Measurements from ENCODE around the gene DHX40.
"Not testable (repeated sequence)": the region's sequence is repeated elsewhere in the genome, so short reads cannot be mapped to it uniquely, and the experiment has no call there.

The DHX40 gene

GRCh38 chr17:59561042-59561441, 4.4 kb upstream of the DHX40 start:
- no peak for DNase-seq

DNA sequence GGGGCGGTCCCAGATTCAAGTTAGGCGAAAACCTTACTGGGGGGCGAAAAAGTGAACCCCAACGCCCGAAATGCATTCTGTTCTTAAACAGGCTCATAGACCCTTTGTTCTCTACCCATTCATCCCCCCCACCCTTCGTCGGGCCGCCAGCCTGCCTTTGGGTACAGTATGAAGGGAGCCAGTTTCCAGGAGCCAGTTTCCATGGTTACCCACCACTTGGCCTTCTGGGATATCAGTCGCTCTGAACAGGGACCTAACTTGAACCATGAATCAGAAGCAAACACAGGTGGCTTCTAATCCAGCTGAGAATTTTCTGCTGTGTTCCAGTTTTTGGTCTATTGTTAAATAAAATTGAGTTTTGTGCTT, 532 bp downstream of the DHX40 start:
- peak; percentile 43 for DNase-seq

GRCh38 chr17:59569151-59569550, 3.7 kb downstream of the DHX40 start:
- DNase-seq: not testable (repeated sequence)

GRCh38 chr17:59572301-59572924, 7.0 kb downstream of the DHX40 start:
- no peak for DNase-seq

GRCh38 chr17:59584168-59584567, 18.8 kb downstream of the DHX40 start:
- not testable (repeated sequence) for DNase-seq

- DNase-seq: no peak
These were observed 34.8 kb downstream of the DHX40 start for GRCh38 chr17:59600169-59600568.

DNA sequence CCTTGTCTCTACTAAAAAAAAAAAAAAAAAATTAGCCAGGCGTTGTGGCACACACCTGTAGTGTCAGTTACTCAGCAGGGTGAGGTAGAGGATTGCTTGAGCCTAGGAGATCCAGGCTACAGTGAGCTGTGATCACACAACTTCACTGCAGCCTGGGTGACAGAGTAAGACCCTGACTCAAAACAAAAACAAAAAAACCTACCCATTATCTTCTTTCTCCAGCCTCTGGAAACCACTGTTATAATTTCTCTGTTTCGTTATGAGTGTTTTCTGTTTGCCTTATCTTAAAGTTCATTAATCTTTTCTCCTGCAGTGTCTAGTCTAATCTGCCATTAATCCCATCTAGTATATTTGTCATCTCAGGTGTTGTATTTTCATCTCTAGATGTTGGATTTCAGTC, 35.7 kb downstream of the DHX40 start:
- no peak for DNase-seq

- no peak for DNase-seq
These were observed 41.7 kb downstream of the DHX40 start for GRCh38 chr17:59607061-59607460.

DNA sequence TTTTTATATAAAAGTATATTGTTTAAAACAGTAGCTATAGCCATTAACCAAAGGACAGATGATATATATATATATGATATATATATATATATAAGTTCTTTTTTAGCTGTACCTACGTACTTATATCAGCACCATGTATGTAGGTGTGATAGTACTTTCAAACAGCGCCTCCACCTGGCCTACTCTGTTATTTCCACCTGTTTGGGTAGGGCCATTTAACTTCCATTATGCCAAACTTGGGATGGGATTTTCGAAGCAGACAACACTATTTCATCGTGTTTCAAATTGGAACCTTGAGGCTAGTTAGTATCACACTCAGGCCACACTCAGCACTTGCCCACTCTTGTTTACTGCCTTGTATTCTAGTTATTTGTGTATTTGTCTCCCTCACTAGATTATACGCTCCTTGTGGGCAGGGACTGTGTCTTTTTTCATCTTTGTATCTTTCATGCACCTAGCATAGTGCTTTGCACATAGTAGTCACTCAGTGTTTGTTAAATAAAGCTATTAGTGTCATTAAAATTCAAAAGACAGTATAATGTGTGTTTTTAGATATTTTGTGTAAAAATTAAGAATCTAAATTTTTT, 42.5 kb downstream of the DHX40 start:
- no peak for DNase-seq

GRCh38 chr17:59611503-59611902, 46.1 kb downstream of the DHX40 start:
- no peak for DNase-seq

GRCh38 chr17:59616253-59616920, 51.0 kb downstream of the DHX40 start:
- no peak for DNase-seq

GRCh38 chr17:59617156-59617732, 51.8 kb downstream of the DHX40 start:
- DNase-seq: no peak

DNA sequence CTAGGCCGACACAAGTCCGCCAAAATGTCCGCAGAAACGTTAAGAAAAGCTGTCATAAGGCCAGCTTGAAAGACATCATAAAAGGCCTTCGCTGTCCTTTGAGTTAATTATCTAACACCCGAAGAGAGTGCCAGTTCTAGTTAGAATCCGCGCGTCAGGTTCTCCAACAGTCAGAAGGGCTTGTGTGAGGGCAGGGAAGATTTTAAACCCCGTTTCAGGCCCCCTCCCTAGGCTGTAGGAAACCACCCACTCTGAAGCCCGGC, 53.6 kb downstream of the DHX40 start:
- DNase-seq: no peak

- peak; percentile 95 for DNase-seq
These were observed 54.1 kb downstream of the DHX40 start, which contains the start of gene CLTC for GRCh38 chr17:59619298-59620063. Gene CLTC (plus strand): TSS chr17:59619895. CDS start chr17:59620132, 237 bp downstream.

- no peak for DNase-seq
These were observed 54.6 kb downstream of the DHX40 start for GRCh38 chr17:59620064-59620359.

DNA sequence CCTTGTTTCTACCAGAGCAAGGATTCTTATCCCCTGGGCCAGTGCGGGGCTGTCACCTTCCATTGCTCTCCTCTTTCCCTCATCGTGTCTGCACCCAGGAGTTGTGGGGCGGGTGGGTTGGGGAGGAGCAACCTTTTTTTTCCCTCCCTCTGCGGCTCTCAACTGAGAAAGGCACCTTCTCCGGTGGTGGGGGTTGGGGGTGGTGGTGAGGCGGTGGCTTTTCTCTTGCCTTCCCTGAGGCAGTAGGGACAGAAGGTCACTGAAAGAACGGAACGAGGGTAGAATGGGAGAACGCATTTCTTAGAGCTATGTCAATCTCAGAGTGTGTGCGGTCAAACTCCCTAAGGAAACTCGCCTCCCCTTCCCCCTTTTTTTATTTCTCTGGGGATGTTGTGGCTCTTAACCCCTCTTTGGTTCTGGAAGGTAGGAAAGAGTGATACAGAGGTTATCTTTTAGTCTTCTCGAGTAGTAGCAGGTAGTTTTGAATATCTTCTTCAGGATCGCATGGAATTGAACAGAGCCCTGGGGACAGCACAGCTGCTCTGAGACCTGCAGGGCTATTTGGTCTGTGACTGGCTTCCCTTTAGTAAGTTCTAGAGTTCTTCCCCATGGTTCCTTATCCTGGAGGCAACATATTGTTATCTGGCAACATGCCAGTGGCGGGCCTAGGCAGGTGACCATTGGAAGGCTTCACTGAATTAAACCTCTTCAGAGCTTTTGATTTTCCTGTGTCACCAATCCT, 55.3 kb downstream of the DHX40 start:
- no peak for DNase-seq

DNA sequence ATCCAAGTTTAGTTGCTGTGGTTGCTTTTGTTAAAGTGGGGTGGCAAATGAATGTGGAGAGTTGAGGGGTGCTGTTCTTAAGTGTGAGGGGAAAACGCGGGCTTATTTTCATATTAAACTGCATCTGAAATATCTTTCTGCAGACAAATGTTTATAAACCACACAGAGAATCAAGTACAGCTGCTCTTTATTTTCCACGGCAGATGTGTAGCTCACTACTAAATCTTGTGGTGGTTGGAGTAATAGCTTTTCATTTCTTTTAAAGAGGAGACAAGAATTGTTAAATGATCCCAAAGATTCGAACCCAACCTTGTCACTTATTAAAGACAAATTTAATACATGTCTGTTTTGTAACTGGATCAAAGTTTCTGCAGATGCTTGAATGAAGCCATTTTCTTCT, 56.4 kb downstream of the DHX40 start:
- DNase-seq: no peak

- no peak for DNase-seq
These were observed 57.7 kb downstream of the DHX40 start for GRCh38 chr17:59623151-59623550.

DNA sequence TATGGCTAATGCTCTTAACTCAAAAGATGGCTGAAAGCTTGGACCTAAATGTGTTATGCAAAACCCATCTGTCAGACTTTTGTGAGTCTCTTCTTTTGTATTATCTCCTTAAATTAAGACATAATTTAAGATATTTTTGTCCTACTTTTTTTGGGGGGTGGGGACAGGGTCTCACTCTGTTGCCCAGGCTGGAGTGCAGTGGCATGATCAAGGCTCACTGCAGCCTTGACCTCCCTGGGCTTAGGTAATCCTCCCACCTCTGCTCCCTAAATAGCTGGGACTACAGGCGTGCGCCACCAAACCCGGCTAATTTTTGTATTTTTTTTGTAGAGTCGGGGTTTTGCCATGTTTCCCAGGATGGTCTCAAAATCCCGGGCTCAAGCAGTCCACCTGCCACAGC, 61.3 kb downstream of the DHX40 start:
- DNase-seq: no peak

GRCh38 chr17:59627274-59627673, 61.9 kb downstream of the DHX40 start:
- no peak for DNase-seq

DNA sequence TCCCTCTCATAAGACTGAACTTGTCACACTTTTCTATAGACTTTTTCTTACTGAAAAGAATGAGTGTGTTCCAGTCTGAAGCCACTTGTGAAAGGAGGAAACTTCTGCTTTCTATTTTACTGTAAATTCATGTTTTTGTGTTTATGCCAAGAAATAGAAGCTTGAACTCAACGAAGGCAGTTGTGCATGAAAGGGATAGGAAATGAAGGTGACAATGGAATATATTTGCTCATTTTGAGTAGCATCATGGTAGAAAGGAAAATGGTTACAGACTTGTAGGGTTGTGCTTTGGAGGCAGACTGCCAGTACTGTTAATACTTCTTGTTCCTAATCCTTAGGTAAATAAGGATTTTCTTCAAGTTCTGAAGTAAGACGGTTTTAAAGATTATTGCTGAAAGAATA, 62.4 kb downstream of the DHX40 start:
- no peak for DNase-seq

GRCh38 chr17:59629174-59629573, 63.8 kb downstream of the DHX40 start:
- DNase-seq: no peak

- DNase-seq: no peak
These were observed 65.9 kb downstream of the DHX40 start for GRCh38 chr17:59631276-59631675.
